Measurements from ENCODE around the gene SLC66A2.

GRCh38 chr18:79871481-79872091 lies 79.9 kb downstream of the SLC66A2 start:
- no peak for TF ChIP-seq CTCF (IDR thresholded peaks at IDR 0.05)
- no peak for TF ChIP-seq EZH2 (IDR thresholded peaks at IDR 0.05; ENCODE audit: borderline replicate concordance, insufficient read depth, low read depth, low read length, poor library complexity, severe bottlenecking)

All from B cell (primary cell).